HG03135 (cell line): ENCODE data around the gene NOXRED1.
"Not testable (repeated sequence)": the region's sequence is repeated elsewhere in the genome, so short reads cannot be mapped to it uniquely, and the experiment has no call there.

Source experiments
- ATAC-seq: cut with Tn5 transposase; IDR thresholded peaks from one replicate; pipeline ENCODE4 v1.9.1; 2021; ENCODE audit warnings: mild to moderate bottlenecking, moderate library complexity; ENCODE audit not compliant: unreplicated experiment

Gene NOXRED1

DNA sequence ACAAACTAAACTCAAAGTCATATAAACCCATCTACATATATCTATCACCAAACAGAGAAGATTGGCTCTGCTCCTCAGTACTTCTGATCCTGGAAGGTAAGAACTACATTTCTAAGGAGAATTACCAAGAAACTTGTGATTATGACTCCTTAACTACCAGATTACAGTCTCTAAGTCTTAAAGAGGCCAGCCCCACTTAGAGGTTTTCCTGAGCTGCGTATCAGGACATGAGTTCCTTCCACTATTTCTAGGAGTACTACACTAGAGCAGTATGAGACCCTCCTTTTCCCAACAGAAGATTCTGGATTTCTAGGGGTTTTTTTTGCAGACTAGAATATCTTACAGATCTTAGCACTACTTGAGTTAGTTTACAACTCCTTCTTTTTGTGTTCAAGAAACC is at the start of gene NOXRED1:
Gene NOXRED1, minus strand, starts transcription at position 101 of the 400 bp plus-strand sequence. CDS start 634 bp downstream, outside the sequence.
- ATAC-seq, result no peak

GRCh38 chr14:77470224-77470870 is 47.0 kb upstream of the NOXRED1 start:
- ATAC-seq, result no peak

GRCh38 chr14:77469539-77469938 is 46.2 kb upstream of the NOXRED1 start:
- no peak for ATAC-seq

GRCh38 chr14:77469067-77469505 is 45.8 kb upstream of the NOXRED1 start:
- ATAC-seq, result no peak

GRCh38 chr14:77467801-77468200 is 44.5 kb upstream of the NOXRED1 start:
- no peak for ATAC-seq

GRCh38 chr14:77459072-77459723 is 35.9 kb upstream of the NOXRED1 start:
- no peak for ATAC-seq

DNA sequence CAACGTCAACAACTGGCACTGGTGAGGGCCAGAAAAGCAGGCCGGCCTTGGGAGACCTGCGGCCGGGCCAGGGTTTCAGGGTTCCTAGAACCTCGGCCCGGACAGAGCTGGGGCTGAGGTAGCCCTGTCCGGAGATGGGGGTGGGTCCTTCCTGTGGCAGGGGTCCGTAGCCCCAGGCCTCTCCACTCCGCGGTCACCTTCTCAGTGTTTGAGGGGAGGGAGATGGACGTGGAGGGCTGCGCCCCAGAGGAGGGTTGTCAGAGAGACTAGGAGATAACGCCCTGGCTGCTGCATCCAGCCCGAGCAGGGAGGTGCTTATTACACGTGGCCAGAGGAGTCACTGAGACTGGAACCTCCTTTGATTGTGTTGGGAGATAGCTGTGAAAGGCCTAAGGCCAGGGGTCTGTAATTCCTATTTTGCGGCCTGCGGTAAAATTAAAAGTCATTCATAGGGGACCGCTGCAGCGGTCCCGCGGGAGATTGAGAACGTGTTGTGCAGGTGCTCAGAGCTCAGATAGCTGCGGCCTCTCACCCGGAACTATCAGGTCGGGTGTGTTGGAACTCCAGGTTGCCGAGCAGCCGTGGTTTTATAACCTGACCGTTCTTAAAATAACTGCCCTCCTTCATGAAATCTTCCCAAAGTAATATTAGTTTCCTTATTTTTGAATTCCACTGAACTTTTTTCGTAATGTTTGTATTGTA is 35.1 kb upstream of the NOXRED1 start:
- peak; percentile 19 for ATAC-seq

DNA sequence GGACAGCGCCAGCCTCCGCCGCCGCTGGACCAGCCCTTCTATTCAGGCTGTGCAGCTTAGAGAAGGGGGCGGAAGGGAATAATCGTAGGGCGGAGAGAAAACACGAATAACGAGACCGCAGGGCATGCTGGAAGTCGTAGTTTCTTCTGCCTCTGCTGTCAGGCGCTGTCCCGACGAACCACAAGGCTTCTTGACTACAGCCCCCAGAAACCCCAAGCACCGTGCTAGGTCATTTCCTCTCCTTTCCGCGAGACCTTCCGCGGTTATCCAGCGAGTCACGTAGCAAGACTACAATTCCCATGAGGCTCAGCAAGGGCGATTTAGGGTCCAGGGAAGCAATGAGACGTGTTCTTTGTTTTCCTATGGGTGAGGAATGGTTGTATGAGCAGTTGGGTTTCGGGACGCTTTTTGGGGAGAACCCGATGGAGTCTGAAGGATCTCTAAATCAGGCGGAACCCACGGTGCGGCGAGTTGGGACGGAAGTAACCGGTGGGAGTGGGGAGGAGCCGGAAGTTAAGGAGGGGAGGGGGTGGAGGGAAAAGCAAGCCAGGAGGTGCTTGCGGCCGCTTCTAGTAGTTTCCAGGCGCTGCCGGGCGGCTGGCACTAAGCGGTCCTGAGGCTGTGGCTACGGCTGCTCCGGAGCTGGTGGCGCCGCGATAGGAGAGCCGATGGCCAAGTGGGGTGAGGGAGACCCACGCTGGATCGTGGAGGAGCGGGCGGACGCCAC is 34.4 kb upstream of the NOXRED1 start, which contains the start of the genes AHSA1 and VIPAS39:
Gene AHSA1, plus strand, starts transcription at position 572 of the 727 bp plus-strand sequence. Its CDS starts 97 bp downstream, at position 669.
Gene VIPAS39, minus strand, starts transcription at position 80 of the 727 bp plus-strand sequence. CDS start 3,499 bp downstream, outside the sequence.
- peak; percentile 91 for ATAC-seq

DNA sequence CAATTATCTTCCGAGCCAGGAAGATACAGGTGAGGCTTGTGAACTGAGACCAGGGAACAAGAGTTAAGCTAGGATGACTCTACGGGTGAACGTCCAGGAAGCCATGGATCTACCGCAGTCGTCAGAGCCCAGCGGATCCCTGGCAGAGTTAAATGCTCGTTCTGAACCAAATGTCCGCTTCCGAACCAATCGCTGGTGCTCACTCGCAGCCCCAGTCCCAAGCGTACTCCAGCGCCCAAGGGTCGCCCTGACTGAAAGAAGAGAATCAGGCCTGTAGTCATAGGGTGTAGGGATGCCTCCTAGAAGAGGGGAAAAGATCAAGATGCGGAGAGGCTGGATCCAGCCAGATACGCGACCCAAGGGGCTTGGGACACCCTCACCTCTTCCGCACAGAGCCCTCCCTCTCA is 33.8 kb upstream of the NOXRED1 start:
- no peak for ATAC-seq

- ATAC-seq, result no peak
Observed at GRCh38 chr14:77455966-77456640, 32.8 kb upstream of the NOXRED1 start.

- ATAC-seq, result no peak
Observed at GRCh38 chr14:77442196-77442595, 18.9 kb upstream of the NOXRED1 start.

DNA sequence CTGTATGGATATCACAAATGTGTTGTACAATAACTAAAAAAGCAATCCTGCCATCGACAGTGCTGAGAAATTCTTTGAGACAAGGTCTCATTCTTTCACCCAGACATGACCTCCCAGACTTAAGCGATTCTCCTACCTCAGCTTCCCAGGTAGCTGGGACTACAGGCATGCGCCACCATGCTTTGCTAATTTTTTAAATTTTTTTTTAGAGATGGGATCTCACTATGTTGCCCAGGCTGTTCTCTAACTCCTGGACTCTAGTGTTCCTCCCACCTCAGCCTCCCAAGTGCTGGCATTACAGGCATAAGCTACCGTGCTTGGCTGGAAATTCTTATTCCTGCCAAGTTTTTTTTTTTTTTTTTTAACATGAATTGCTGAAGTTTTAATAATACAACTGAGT is 16.5 kb upstream of the NOXRED1 start:
- no peak for ATAC-seq

DNA sequence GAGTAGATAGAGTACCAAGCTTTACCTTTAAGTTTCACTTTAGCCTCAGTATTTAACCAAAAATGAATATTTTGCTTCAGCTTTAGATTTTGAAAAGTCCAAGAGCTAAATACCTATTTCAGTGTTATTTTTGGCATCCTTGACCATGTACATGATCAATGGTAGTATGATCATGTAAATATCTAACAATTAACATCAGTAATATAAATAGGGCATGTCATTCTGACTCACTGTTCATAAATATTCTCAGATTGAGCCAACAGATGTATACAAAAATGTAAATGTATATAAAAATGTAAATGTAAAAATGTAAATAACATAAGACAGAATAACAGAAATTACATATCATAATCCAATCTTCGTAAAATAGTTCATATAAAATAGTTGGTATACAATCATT is 15.3 kb upstream of the NOXRED1 start:
- no peak for ATAC-seq

DNA sequence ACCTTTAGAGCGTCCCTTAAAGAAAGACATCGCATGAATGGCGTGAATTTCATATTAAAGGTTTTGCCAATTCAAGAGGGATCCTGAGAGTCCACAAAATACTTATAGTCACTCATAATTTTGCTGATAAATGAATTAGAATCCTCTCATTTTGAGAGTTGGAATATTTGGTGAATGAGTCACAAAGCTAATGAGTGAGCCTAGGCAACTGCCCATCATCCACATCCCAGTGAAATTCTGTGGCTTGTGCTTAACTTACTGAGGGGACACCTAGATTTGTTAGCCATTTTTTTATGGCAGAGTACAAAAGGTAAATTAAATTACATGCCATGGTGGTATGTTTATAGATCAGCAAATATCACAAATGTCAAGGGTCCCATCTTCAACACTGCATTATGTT is 12.7 kb upstream of the NOXRED1 start:
- no peak for ATAC-seq

DNA sequence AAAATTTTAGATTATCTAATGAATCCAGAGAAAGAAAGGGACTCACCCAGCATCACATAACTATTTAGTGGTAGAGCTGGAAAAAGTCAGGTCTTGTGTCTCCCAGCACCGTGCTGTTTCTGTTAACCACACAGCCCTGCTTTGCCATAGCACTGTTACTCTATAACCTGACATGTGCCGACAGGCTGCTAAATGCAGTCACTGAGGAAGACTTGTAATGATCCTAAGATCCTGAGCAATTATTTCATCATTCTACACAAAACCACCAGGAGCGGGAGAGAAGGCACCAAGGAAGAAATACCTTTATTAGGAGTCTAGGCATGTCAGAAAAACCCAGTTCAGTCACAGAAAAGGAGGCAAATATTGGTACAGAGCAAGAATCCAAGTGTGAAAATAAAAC is 3.1 kb upstream of the NOXRED1 start:
- no peak for ATAC-seq

DNA sequence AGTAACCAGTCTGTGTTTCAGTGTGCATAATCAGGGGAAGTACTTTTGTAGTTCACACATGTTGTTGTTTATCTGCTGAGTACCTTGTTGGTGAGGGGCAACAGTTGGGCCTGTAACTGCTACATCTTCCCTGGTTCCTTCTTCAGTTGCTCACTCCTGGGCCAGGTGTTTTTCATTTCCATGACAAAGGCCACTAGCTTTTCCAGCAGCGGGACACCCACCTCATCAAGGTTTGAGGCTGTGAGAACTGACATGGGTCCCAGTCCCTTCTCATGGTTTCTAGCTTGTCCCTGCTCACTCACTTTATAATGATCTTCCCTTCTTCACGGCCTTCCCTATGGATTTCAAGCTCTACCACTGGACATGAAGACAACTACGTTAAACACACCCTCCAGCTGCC is 1.5 kb upstream of the NOXRED1 start:
- no peak for ATAC-seq

GRCh38 chr14:77421201-77421600 is 2.1 kb downstream of the NOXRED1 start:
- ATAC-seq, result no peak

DNA sequence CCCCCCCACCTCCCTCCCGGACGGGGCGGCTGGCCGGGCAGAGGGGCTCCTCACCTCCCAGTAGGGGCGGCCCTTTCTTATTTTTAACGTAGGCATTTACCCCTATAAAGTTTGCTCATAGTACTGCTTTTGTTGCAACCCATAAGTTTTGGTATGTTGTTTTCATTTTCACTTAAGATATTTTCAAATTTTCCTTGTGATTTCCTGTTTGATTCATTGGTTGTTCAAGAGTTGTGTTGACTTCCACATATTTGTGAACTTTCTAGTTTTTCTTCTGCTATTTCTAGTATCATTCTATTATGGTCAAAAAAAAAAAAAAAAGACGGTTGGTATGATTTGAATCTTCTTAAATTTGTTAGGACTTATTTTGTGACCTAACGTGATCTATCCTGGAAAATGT is 6.5 kb downstream of the NOXRED1 start:
- ATAC-seq, result no peak

GRCh38 chr14:77416098-77416497 is 7.2 kb downstream of the NOXRED1 start:
- ATAC-seq, result not testable (repeated sequence)

GRCh38 chr14:77415403-77416030 is 7.8 kb downstream of the NOXRED1 start:
- not testable (repeated sequence) for ATAC-seq
